Measurements from ENCODE around the gene APOL2.

Gene APOL2

GRCh38 chr22:36218648-36219193, 20.6 kb downstream of the APOL2 start:
- no peaks in the 10 kb centered on the region for H3K27me3 ChIP-seq (ENCODE audit: insufficient read depth, low read length)
- H3K9ac ChIP-seq (ENCODE audit: low read length) = no peak overlapping the region
- no peak overlapping the region for H3K4me2 ChIP-seq (ENCODE audit: low read length)
- H3K36me3 ChIP-seq (ENCODE audit: insufficient read depth, low read length) = no peaks in the 10 kb centered on the region
- no peak overlapping the region for H3K4me3 ChIP-seq (ENCODE audit: low read depth, low read length, poor library complexity, severe bottlenecking)
- no peaks in the 10 kb centered on the region for H3K4me1 ChIP-seq (ENCODE audit: insufficient read depth, low read length, severe bottlenecking)
- no peak overlapping the region for H2AFZ ChIP-seq (ENCODE audit: low read length)
- no peaks in the 10 kb centered on the region for H3K9me3 ChIP-seq (ENCODE audit: low read length)
- no peaks in the 10 kb centered on the region for H3F3A ChIP-seq (ENCODE audit: insufficient read depth, low read length)
- TF ChIP-seq, protein P1, sequence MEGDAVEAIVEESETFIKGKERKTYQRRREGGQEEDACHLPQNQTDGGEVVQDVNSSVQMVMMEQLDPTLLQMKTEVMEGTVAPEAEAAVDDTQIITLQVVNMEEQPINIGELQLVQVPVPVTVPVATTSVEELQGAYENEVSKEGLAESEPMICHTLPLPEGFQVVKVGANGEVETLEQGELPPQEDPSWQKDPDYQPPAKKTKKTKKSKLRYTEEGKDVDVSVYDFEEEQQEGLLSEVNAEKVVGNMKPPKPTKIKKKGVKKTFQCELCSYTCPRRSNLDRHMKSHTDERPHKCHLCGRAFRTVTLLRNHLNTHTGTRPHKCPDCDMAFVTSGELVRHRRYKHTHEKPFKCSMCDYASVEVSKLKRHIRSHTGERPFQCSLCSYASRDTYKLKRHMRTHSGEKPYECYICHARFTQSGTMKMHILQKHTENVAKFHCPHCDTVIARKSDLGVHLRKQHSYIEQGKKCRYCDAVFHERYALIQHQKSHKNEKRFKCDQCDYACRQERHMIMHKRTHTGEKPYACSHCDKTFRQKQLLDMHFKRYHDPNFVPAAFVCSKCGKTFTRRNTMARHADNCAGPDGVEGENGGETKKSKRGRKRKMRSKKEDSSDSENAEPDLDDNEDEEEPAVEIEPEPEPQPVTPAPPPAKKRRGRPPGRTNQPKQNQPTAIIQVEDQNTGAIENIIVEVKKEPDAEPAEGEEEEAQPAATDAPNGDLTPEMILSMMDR (IDR thresholded peaks at IDR 0.05; ENCODE audit: low read length) = no peak
- no peak for TF ChIP-seq EZH2 (IDR thresholded peaks at IDR 0.05; ENCODE audit: borderline replicate concordance, low read length)
- H3K79me2 ChIP-seq (ENCODE audit: insufficient read depth, low read length) = no peaks in the 10 kb centered on the region
- H3K27ac ChIP-seq (ENCODE audit: low read depth, low read length, poor library complexity, severe bottlenecking) = no peak overlapping the region
- H3K9me2 ChIP-seq (ENCODE audit: low read depth, low read length) = no peaks in the 10 kb centered on the region
- H4K20me1 ChIP-seq (ENCODE audit: insufficient read depth, low read length) = no peaks in the 10 kb centered on the region

- Histone ChIP-seq H3K4me3 (ENCODE audit: low read depth, low read length, poor library complexity, severe bottlenecking) (no peak overlapping the region), H3K79me2 (ENCODE audit: insufficient read depth, low read length) (no peaks in the 10 kb centered on the region), H3K9me3 (ENCODE audit: low read length) (no peaks in the 10 kb centered on the region), H3F3A (ENCODE audit: insufficient read depth, low read length) (no peaks in the 10 kb centered on the region), H3K4me1 (ENCODE audit: insufficient read depth, low read length, severe bottlenecking) (peaks cover 15% of the 10 kb centered on the region), H3K36me3 (ENCODE audit: insufficient read depth, low read length) (no peaks in the 10 kb centered on the region), H3K27me3 (ENCODE audit: insufficient read depth, low read length) (no peaks in the 10 kb centered on the region), H3K9me2 (ENCODE audit: low read depth, low read length) (no peaks in the 10 kb centered on the region), H3K27ac (ENCODE audit: low read depth, low read length, poor library complexity, severe bottlenecking) (no peak overlapping the region), H3K9ac (ENCODE audit: low read length) (no peak overlapping the region), H4K20me1 (ENCODE audit: insufficient read depth, low read length) (no peaks in the 10 kb centered on the region), H3K4me2 (ENCODE audit: low read length) (no peak overlapping the region), H2AFZ (ENCODE audit: low read length) (no peak overlapping the region)
- TF ChIP-seq EZH2 (IDR thresholded peaks at IDR 0.05; ENCODE audit: borderline replicate concordance, low read length) = no peak
- TF ChIP-seq, protein P1 (IDR thresholded peaks at IDR 0.05; ENCODE audit: low read length) = no peak
These were observed 23.3 kb downstream of the APOL2 start for GRCh38 chr22:36215981-36216380.

DNA sequence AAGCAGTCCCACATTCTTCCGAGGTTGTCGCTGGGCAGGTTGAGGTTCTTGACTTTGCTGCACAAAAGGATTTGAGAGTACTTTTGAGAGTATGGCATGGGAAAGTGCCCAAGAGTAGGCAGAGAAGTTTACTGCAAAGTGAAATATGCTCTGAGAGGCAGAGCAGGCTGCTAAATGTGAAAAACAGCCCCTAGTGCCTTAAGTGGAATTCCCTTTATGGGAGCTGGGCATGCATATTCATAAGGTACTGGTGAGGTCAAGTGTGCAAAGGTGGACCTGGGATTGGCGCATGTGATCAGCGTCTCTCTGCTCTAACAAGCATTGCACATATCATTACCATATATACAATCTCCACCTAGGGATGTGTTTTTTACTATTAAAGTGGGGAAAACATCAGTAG, 25.7 kb downstream of the APOL2 start:
- no peaks in the 10 kb centered on the region for H3K9me2 ChIP-seq (ENCODE audit: low read depth, low read length)
- H3K27me3 ChIP-seq (ENCODE audit: insufficient read depth, low read length) = no peaks in the 10 kb centered on the region
- H4K20me1 ChIP-seq (ENCODE audit: insufficient read depth, low read length) = no peaks in the 10 kb centered on the region
- no peaks in the 10 kb centered on the region for H3K79me2 ChIP-seq (ENCODE audit: insufficient read depth, low read length)
- no peak overlapping the region for H3K9ac ChIP-seq (ENCODE audit: low read length)
- no peak overlapping the region for H3K4me3 ChIP-seq (ENCODE audit: low read depth, low read length, poor library complexity, severe bottlenecking)
- 0 out of 2 replicates have a peak, but pooled peaks cover 3% of the 10 kb centered on the region for H3K36me3 ChIP-seq (ENCODE audit: insufficient read depth, low read length)
- H3F3A ChIP-seq (ENCODE audit: insufficient read depth, low read length) = no peaks in the 10 kb centered on the region
- TF ChIP-seq, protein P1 (IDR thresholded peaks at IDR 0.05; ENCODE audit: low read length) = no peak
- no peak for TF ChIP-seq EZH2 (IDR thresholded peaks at IDR 0.05; ENCODE audit: borderline replicate concordance, low read length)
- no peaks in the 10 kb centered on the region for H3K9me3 ChIP-seq (ENCODE audit: low read length)
- no peak overlapping the region for H3K27ac ChIP-seq (ENCODE audit: low read depth, low read length, poor library complexity, severe bottlenecking)
- H2AFZ ChIP-seq (ENCODE audit: low read length) = no peak overlapping the region
- H3K4me2 ChIP-seq (ENCODE audit: low read length) = no peak overlapping the region
- H3K4me1 ChIP-seq (ENCODE audit: insufficient read depth, low read length, severe bottlenecking) = peaks cover 21% of the 10 kb centered on the region
